GM12892 (cell line): Measurements from ENCODE around the gene MCM7.

Experiments
- POLR2A ChIP-seq: IDR thresholded peaks from 2 replicates; pipeline ENCODE4 v1.6.1; 2011; ENCODE audit warnings: low read depth, low read length, control low read depth
- POLR2AphosphoS5 ChIP-seq: IDR thresholded peaks from 2 replicates; pipeline ENCODE4 v1.6.1; 2011; ENCODE audit warnings: low read depth, low read length, control low read depth
- TAF1 ChIP-seq: IDR thresholded peaks from 2 replicates; pipeline ENCODE4 v1.6.1; 2011; ENCODE audit warnings: low read depth, mild to moderate bottlenecking, control low read depth, low read length, borderline replicate concordance

DNA sequence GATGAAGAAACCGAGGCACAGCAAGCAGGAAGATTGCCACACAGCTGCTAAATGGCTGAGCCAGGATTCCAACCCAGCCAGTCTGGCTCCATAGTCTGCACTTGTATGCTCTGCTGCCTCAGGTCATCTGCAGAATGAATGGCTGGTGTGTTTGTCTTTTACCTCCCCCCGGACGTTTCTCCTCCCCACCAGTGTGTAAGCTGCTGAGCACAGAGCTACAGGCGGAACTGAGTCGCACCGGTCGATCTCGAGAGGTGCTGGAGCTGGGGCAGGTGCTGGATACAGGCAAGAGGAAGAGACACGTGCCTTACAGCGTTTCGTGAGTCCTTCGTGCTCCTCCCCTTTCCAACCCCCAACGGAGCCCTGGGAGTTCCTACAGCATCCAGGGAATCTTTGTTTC, 20.9 kb upstream of the MCM7 start:
- TF ChIP-seq POLR2A = no peak
- no peak for TF ChIP-seq POLR2AphosphoS5
- no peak for TF ChIP-seq TAF1
